Measurements from ENCODE around the gene NAT8L. TPM values are rescaled to one million over a fixed set of nuclear protein-coding genes. Genes with fewer than 3 reads are reported as not detected.

The NAT8L gene
- polyA plus RNA-seq, 1 donor, result 4.4 TPM

GRCh38 chr4:2064276-2064991, 5.3 kb downstream of the NAT8L start:
- DNase-seq, result no peak

GRCh38 chr4:2065106-2065930, 6.2 kb downstream of the NAT8L start:
- no peak for DNase-seq

DNA sequence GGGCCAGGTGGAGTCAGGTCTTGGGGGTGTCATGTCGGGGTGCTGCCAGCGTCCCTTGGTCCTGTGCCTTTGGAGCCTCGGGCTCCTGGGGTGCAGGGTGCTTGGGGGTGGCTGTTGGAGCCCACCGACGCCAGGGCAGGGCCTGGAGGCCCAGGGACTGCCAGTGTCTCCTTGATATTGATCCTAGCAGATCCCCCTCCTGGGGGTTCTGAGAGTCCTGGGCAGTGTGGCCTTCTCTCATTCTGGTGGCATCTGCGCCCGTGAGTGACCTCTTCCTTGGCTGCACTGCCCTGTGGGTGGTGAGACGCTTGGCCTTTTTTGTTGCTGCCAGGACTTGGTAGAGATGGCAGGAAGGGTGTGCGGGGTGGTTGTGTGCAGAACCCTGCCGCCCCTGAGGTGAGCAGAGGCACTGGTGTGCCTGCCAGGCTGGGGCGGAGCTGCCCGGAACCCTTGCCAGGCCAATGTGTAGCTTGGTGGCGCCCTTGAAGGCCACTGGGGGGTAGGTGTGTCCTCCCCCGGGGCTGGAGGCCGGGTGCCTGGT, 7.0 kb downstream of the NAT8L start:
- DNase-seq, result no peak

DNA sequence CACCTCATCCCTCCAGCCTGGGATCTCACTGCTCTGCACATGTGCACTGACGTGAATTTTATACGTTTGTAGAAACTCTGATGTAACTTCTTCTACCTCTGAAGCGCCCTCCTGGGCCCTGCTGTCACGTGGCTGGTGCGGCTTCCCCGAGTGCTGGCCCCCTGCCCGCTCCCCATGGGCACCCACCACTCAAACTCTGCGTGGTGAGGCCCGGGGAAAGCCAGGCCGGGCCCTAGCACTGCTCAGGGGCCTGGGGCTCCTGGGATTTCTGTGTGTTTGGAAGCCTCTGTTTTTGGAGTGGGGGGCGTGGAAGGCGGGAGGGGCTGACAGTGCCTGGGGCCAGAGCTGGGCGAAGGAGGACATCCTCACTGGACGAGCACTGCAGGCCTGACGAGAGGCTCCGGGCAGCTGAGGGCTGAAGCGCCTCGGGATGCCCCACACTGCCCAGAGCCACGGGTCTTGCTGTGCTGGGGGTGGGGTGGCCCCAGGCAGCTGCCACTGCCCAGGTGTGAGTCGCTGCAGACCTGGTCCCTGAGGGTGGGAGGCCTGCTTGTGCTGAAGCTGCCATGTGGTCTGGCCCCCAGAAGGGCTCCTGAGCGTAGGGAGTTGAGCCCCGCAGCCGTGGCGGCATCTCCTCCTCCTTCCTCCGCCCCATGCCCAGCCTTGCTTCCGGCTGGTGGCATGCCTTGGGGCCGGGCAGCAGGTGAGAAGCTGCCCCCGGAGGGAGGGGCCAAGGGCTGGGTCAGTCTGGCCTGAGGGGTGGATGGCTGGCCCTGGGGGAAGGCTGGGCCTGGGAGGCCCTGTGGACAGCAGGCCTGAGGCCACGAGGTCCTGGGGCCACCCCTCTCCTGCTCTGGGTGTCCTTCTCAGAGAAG, 7.7 kb downstream of the NAT8L start:
- no peak for DNase-seq

DNA sequence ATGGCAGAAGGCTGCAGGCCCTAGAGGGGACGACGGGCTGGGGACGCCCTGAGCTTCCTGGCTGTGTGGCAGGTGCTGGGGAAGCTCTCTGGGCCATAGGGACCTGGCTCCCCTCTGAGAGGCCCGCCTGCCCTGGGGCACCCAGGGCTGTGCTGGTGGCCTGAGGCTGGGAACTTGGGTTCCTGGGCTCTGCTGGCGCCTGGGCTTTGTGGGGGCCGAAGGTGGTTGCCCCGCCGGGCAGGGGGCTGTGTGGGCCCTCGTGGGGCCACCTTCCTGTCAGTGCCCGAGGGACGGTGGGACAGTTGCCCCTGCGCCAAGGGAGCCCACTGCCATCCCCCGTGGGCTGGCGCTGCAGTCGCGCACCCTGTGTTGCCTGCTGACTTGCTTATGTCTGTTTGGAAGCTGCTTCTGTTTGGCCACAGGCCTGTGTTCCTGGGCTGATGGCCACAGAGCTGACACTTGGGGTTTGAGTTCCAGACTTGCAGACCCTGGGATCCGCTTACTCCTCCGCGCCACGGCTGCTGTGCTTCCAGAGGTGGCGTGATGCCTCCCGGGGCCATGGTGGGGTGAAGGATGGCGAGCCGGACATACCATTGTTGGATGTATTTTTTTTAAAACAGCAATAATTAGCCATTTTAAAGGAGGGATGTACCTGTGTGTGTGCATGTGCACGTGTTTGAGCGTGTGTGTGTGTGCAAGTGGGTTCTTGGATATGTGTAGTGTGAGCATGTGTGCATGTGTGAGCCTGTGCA, 8.5 kb downstream of the NAT8L start:
- no peak for DNase-seq

DNA sequence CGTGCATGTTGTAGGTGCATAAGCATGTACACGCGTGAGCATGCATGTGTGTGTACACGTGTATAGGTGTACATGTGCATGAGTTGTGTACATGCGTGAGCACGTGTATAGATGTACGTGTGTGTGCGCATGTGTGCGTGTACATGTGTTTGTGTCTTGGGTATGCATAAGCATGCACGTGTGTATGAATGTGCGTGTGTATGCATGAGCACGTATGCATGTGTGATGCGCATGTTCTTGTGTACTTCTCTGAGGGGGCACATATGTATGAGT, 9.0 kb downstream of the NAT8L start:
- DNase-seq, result no peak

DNA sequence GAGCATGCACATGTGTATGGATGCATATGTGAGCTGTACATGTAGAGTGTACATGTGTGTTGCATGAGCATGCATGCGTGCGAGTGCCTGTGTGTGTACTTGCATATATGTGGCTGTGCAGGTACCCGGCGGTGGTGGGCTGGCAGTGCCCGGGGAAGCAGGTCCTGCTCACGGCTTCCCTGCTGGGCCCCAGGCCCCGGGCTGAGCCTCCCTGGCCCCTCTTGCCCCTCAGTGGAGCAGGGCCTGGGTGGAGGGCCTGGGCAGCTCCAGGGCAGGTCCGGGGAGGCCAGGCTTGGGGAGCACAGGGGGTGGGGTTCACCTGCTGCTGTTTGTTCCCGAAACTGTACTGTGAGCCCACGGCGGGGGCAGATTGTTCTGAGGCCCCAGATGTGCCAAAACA, 9.4 kb downstream of the NAT8L start:
- no peak for DNase-seq

DNA sequence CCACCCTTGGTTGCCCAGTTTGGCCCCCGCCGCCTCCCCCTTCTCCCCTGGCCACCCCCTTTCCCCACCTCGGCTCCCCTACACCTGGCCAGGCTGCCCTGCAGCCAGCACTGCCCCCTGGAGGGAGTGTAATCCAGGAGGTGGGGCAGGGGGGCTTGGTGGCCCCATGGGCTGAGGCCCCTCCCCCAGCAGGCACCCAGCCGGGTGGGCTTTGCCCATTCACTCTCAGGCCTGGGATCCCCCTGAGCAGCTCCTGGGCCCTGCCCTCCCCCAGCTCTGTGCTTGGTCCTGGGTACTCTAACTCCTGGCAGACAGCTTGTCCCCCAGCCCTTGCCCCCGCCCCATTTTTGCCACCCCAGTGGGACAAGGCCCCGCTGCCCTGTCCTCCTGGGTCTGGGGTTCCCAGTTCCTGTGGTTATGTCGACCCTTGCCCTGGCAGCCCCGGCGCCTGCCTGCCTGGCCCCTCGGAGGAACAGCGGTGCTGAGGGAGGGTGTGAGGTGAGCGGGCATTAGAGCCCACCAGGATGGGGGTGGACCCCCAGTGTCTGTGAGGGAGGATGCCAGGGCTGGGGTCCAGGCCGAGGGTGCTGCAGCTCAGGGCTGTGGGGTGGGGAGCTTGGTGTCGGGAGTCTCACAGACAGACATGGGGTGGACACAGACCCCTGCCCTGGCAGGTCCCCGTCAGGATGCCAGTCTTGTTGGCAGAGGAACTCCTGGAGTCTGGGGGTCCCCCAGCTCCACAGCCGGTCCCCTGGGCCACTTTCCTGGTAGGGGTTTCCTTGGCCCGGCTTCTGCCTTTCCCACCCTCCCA, 10.2 kb downstream of the NAT8L start:
- DNase-seq, result no peak

DNA sequence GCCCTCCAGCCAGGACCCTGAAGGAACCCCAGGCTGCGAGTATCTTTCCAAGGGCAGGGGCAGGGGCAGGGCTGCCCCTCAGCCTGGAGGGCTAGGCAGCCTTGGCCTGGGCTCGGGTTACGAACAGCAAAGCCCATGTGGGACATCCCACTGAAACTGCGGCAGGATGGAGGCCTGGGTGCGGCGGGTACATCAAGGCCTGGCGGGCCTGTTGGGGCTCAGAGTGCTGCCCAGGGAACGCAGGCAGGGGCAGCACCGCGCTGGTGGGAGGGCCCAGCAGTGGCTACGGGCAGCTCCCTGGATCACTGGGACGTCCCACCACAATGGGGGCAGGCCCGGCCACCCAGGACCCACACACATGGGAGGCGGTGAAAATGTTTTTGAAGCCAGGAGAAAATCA, 10.9 kb downstream of the NAT8L start:
- no peak for DNase-seq

- DNase-seq, result no peak
Observed at GRCh38 chr4:2070421-2071251, 11.5 kb downstream of the NAT8L start.

DNA sequence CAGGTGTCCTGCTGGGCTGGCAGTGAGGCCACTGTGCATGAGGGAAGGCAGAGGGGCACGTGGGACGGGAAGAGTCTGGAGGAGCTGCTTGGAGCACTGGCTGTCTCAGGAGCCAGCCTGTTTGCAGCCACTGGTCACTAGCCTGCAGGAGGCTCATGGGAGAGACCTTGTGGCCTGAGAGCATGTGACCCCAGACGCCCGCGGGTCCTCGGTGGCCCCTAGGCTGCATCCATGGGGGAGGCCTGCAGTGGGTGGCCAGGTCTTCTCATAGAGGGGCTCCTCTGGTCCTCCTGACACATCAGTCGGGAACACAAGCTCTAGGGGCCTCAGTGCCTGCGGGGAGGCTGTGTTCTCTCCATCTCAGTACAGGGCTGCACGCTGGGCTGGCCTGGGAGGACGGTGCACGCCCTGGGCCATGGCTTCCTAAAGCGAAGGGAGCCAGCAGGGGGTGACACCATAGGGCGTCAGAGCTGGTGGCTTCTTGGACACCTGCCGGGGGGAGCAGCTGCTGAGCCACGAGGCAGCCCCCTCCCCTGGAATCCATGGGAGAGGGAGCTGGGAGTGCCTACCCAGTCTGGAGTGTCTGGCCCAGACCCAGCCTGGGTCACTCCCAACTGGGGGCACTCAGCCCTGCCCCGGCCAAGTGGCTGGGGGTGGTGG, 12.3 kb downstream of the NAT8L start:
- DNase-seq, result no peak

GRCh38 chr4:2071912-2072867, 13.1 kb downstream of the NAT8L start:
- DNase-seq, result no peak

DNA sequence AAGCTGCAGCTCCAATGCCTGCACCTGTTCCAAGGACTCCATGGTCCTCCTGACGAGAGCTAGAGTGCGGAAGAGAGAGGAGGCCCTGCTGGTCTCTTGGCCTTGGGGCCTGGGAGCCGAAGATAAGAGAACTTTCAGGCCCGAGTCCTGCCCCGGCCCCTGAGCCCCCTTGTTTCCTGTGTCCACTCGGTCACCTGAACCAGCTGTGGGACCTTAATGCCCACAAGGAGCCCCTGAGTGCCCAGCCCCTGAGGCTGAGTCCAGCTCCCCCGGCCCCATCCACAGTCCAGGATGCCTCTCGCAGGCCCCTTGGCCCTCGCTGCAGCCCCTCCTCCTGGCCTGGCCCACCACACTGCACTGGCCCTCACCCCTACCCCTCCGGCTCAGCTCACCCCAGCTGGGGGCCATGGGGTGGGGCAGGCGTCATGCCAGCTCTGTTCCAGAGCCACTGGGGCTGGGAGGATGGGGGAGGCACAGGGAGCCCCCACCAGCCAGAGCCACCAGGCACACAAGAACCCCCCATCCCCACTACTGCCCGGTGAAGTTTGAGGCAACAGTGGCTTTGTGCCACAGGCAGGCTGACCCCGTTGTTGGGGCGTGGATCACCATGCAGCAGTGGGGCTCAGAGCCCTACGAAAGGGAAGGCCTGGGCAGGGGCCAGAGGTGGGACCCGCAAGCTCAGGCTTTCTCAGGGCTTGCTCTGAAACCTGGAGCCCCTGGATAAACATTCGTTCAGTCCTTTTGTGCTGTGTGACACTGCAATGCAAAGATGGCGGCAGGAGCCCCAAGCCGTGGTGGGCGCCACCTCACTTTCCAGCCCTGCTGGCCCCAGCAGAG, 14.1 kb downstream of the NAT8L start:
- no peak for DNase-seq

DNA sequence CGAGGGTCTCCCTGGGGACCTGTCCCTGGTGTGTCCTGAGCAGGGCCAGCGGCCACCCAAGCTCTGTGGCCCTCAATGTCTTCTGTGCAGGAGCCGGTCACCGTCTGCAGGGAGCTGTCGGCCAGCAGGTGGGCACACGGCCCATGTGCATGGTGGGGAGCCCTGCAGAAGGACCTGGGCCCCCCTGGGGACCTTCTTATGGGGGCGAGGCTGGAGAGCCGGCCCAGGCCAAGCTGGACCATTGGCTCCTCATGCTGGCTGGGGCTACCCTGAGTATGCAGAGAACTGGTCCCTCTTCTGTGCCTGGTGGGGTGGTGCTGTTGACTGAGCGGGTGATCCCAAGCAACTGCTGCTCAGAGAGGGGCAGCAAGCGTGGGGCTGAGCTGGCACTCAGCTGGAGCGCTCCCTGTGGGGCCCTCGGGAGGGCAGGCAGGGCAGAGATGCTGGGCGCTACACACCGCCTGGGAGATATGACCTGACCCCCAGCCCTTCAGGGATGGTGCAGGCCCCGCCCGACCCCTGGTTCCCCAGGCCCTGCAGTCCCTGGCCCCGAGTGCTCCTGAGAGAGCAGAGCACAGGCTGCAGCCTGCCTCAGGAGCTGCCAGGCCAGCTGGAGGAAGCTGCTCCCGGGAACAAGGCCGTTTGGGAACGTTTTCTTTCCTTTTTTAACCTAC, 14.8 kb downstream of the NAT8L start:
- DNase-seq, result no peak

DNA sequence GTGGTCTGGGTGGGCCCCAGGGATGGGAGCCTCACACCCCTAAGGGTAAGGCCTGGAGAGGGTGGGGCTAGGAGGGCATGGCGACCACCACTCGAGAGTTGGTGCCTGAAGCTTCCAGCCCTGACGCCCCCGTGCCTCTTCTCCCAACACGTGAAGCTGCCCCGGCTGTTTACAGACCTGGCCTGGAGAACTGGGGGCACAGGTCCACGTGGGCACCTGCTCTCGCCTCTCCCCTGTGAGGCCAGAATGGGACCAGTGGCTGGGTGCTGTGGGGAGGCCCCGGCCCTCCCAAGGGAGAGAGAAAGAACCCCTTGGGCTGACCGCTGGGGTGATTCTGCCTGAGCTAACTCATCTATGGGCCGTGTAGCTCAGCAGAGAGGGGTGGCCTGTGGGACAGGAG, 15.5 kb downstream of the NAT8L start:
- no peak for DNase-seq

DNA sequence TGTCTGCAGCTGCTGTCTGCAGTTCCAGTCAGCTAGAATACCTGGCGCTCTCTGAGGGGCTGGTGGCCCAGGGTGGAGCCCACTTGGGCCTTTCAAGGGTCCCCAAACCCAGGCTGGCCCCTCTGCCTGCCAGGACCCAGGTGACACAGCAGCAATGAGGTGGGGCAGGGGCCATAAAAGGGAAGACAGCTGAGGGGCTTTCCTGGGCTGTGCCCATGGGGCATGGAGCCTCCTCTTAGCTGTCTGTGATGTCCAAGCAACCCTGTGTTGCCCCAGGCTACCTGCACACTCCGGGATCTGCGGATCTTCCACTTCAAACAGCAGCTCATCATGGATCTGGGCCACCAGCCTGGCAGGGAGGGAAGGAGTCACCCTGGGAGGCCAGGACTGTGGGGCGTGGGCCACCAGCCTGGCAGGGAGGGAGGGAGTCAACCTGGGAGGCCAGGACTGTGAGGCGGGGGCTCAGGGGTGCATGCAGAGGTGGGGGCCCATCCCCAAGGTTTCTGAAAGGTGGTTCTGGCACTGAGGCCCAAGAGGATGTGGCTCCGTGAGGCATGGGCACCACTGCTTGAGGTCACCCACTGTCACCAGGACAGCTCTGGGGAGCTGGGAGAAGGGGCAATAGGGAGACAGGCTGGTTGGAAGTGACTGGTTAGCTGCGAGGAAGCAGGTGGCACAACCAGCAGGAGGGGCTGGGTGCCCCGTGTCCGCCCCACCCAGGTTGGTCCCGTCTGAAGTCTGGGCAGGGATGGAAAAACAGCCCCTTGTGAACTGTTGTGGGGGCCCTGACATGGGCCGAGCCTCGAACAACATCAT, 16.3 kb downstream of the NAT8L start:
- DNase-seq, result no peak

Measured in hindlimb muscle (tissue), 1 donor.